Skeletal muscle tissue (tissue), 4 donors: Measurements from ENCODE around the gene DPEP3. TPM values are rescaled to one million over a fixed set of nuclear protein-coding genes. Genes with fewer than 3 reads are reported as not detected.

Source experiments
- H3K27ac ChIP-seq: one replicate; pipeline ENCODE4 v1.7.0; 2013; ENCODE audit warnings: mild to moderate bottlenecking, low read depth, low read length, inconsistent platforms
- H3K27me3 ChIP-seq, 3 donors: one replicate each; pipeline ENCODE4 v1.7.0; 2013; ENCODE audit warnings: low read length in 3 of 3; ENCODE audit not compliant: control insufficient read depth in 3 of 3, insufficient read depth in 3 of 3
- H3K36me3 ChIP-seq, 3 donors: one replicate each; pipeline ENCODE4 v1.7.0; 2013; ENCODE audit warnings: low read length in 3 of 3; ENCODE audit not compliant: control insufficient read depth in 3 of 3, insufficient read depth in 3 of 3
- H3K4me1 ChIP-seq, 3 donors: one replicate each; pipeline ENCODE4 v1.7.0; 2013; ENCODE audit warnings: low read length in 3 of 3, mild to moderate bottlenecking in 3 of 3; ENCODE audit not compliant: control insufficient read depth in 3 of 3, insufficient read depth in 3 of 3
- H3K4me3 ChIP-seq, 3 donors: one replicate each; pipeline ENCODE4 v1.7.0; 2013; ENCODE audit warnings: low read length in 3 of 3
- H3K9ac ChIP-seq, 3 donors: one replicate each; pipeline ENCODE4 v1.7.0; 2013; ENCODE audit warnings: low read length in 3 of 3, mild to moderate bottlenecking in 3 of 3, moderate library complexity in 2 of 3, low read depth in 1 of 3
- H3K9me3 ChIP-seq, 3 donors: one replicate each; pipeline ENCODE4 v1.7.0; 2013; ENCODE audit warnings: low read length in 3 of 3; ENCODE audit not compliant: control insufficient read depth in 3 of 3
- total RNA-seq: library from RNA; depleted of rRNA; stranded (reverse); fragments of >200 nt; gene quantifications from one replicate; pipeline ENCODE4 v1.2.3, GENCODE V29; 2014
- donor health status: Osteomylitis.

Gene DPEP3
- total RNA-seq, 1 donor from 2014 or later: not detected

DNA sequence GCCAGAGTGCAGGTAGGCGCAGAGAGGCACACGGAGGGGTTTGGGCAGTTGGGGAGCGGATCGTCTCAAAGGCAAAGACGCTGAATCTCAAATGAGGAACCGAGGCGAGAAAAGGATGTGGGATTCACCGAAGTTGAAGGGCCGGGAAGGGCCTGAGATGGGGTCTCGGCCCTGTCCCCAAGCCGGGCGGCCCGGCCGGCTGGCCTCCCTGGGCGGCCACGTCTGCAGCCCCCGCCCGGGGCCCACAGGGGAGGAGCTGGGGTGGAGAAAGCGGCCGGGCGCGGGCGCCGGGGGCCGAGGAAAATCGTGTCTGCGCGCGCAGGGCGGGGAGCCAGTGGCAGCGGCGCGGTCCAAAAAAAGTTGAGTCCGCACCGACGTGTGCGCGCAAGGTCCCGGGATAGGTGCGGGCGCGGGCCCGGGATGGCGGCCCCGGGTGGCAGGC is 12.3 kb downstream of the DPEP3 start:
- Histone ChIP-seq H3K4me3 (peak overlapping the region; percentile 88 to 97 (median 92)), H3K9me3 (no peaks in the 10 kb centered on the region), H3K27ac (peak overlapping the region; percentile 93), H3K4me1 (peaks cover 53 to 58% (median 53%) of the 10 kb centered on the region in 3 donors), H3K27me3 (no peaks in the 10 kb centered on the region), H3K36me3 (peaks cover 0 to 4% (median 1%) of the 10 kb centered on the region in 3 donors), H3K9ac (peak overlapping the region; percentile 92 to 98 (median 92))

DNA sequence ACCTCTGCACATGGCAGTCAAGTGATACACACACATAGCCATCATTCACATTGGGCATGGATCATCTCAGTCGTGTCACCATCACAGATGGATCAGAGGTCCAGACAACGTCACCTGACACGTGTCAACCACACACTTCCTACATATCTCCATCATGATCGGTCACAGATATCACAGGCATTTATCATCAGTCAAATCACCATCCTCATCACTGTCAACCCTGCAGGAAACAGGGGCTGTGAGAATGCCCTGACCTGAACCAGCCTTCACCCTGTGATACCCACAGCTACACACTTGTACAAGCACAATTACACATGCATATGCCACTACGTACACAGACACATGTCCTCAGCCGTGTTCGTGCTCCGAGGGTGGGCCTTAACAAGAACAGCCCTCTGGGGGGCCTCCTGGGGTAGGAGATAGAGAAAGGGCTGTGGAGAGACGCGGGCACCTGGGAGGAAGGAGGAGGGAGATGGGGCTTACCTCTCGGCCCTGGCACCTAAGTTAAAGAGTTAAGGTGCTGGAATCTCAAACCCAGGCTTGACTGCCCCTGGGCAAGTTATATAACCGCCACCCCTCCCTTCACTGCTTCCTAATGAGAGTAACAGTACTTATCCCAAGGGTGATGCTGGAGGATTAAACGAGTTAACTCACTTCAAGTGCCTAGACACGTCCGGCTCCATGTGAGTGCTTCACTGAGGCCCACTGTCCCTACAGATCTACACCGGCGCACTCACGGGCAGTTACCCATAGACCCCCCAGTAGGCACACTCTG is 12.9 kb downstream of the DPEP3 start:
- peaks cover 59 to 64% (median 59%) of the 10 kb centered on the region in 3 donors for H3K4me1 ChIP-seq
- no peaks in the 10 kb centered on the region for H3K27me3 ChIP-seq
- H3K27ac ChIP-seq: peak overlapping the region; percentile 93
- H3K9ac ChIP-seq: peak overlapping the region; percentile 92 to 98 (median 92)
- H3K4me3 ChIP-seq: peak overlapping the region; percentile 88 to 97 (median 92)
- no peaks in the 10 kb centered on the region for H3K9me3 ChIP-seq
- peaks cover 6 to 9% (median 6%) of the 10 kb centered on the region in 3 donors for H3K36me3 ChIP-seq

DNA sequence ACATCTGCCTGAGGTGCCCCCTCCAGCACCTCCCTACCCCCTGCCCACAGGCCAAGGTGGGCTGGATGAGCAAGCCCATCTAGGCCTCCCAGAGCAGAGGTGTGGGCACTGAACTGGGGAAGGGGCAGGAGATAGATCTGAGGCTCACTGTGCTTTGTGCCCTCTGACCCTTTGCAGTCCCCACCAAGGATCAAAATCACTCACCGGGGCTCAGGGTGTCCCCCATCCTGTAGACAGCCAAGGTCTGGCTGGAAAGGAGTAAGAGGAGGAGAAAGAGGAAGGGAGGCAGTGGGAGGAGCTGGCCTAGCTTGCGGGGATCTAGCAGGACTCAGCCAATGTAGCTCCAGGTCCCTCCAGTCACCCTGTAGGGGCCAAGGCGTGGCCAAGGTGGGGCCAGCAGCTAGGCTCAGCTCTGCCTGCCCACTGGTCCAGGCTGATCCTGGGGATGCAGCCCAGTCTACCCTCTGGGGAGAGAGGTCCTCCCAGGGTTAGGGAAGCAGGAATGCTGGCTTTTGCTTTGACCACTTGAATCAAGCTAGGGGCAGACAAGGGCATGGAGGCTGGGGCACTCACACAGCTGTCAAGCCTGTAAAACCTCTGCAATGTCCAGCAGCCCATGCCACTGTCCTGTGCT is 13.6 kb downstream of the DPEP3 start:
- H3K27me3 ChIP-seq: no peaks in the 10 kb centered on the region
- peaks cover 66 to 71% (median 66%) of the 10 kb centered on the region in 3 donors for H3K4me1 ChIP-seq
- peak overlapping the region; percentile 93 for H3K27ac ChIP-seq
- H3K9ac ChIP-seq: peak overlapping the region; percentile 92 to 98 (median 92)
- no peaks in the 10 kb centered on the region for H3K9me3 ChIP-seq
- peak overlapping the region; percentile 88 to 97 (median 92) for H3K4me3 ChIP-seq
- peaks cover 13 to 16% (median 13%) of the 10 kb centered on the region in 3 donors for H3K36me3 ChIP-seq

DNA sequence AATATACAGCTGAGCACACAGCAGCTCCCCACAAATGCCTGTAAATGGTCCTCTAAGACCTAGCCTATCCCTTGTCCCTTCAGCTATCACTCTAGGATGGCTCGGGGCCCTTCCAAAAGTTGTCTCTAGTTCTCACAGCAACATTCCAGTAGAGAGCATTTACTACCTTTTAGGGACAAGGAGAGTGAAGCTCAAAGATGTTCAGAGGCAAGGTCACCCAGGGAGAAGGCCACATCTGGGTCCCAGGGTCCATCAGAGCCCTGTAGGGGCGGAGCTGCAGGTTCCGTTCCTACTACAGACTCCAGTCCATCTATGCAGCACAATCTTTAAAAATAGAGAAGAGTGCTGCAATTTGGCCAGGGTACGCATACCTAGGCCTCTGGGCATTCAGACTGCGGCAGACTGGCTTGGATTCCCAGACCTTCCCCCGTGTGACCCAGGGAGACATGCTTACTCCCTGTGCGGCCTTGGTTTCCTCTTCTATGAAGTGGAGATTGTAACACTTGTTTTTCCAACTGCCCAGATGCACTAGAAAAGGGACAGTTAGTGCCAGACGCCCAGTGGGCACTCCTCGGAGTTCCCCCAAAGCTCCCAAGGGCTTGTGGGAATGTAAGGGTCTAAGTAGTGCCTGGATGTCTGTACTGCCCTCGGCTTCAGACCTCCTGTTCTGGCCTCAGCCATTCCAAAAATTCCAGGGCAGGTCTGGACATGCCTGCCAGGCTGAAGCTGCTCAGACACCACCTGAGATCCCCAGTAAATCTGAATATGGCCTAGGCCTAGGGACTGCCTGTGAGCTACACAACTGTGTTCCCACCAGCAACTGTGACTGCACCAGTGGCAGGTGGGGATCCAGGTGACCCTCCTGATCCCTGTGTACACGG is 14.4 kb downstream of the DPEP3 start:
- Histone ChIP-seq H3K9me3 (no peaks in the 10 kb centered on the region), H3K4me3 (peak overlapping the region; percentile 88 to 97 (median 92)), H3K4me1 (peaks cover 73 to 78% (median 74%) of the 10 kb centered on the region in 3 donors), H3K9ac (peak overlapping the region; percentile 92 to 98 (median 92)), H3K27me3 (no peaks in the 10 kb centered on the region), H3K27ac (peak overlapping the region; percentile 93), H3K36me3 (peaks cover 19 to 23% (median 21%) of the 10 kb centered on the region in 3 donors)

DNA sequence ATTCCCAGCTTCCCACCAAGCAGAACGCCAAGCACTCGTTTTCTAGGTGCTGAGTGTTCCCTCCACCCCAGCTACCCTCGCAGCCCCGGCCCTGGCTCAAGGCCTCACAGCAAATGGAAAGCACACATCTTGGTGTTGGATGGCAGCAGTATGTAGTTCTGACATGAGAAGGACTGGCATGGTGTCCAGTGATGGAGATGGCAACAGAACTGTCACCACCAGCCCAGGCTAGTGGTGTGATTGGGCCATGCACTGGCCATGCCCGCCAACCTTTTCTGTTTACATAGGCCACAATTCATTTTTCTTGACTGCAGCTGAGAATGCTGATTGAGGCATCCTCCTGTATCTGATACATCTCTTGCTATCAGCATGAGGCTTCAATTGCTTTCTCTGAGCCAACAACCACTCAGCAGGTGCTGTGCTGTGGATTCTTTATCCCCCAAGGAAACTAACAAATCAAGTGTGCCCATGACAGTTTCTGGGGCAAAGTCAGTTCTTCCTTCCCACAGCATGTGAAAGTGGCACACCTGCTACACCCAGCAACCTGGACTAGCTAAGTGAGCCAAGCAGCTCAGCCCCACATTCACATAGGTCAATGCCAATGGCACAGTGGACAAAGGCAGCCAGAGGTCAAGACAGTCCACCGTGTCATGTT is 15.7 kb downstream of the DPEP3 start:
- Histone ChIP-seq H3K27ac (peak overlapping the region; percentile 93), H3K9me3 (no peaks in the 10 kb centered on the region), H3K9ac (peak overlapping the region; percentile 14 to 98 (median 63)), H3K27me3 (no peaks in the 10 kb centered on the region), H3K36me3 (peaks cover 27 to 35% (median 33%) of the 10 kb centered on the region in 3 donors), H3K4me3 (peak overlapping the region in 1 of 3 donors; percentile 58), H3K4me1 (peaks cover 86 to 91% (median 87%) of the 10 kb centered on the region in 3 donors)

DNA sequence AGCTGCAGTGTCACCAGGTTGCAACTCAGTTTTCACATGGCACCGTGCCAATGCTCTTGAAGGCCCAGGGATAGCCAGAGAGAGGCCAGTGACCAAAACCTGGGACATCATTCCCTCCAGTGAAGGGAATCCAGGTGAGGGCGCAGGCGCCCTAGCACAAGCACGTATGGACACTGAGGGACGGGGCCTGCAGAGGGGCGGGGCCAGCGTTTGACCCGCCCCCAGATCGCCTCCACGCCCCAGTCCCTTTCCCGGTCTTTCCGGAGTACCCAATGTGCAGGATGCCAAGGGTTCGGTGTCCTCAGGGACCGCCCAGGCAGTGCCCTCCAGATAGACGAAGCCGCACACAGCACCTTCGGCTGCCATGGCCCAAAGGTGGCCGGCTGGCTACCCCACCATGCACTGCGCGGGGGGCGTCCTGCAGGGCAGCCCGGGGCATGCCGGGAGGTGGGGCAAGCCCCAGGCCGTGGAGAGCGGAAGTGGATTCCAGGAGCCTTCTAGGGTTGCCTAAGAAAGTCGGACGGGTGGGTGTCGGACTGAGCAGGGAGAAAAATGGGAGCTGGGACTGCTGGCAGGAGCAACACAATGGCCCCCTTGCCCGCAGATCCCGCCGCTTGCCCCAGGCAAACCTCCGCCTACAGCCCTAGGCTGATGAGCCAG is 16.5 kb downstream of the DPEP3 start:
- peaks cover 27 to 39% (median 38%) of the 10 kb centered on the region in 3 donors for H3K36me3 ChIP-seq

DNA sequence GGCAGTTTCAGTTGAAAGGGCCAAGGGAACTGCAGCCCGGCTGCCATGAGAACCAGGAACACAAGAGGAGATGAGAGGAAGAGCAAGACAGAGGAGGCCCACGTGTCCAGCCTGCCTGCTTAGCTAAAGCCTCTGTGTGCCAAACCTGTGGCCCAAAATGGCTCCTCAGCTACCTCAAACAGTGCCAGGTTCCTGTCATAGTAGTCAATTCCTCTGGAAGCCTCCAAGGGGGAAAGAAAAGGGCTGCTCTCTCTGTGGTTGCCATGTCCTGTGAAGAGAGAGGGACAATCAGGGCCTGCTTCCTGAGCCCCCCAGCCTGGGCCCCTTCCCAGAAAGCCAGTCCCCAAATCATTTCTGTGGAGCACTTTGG is 17.0 kb downstream of the DPEP3 start:
- Histone ChIP-seq H3K4me3 (peak overlapping the region in 2 of 3 donors; percentile 28 to 41), H3K27me3 (no peaks in the 10 kb centered on the region), H3K4me1 (peaks cover 95 to 97% (median 95%) of the 10 kb centered on the region in 3 donors), H3K36me3 (peaks cover 32 to 44% (median 42%) of the 10 kb centered on the region in 3 donors), H3K27ac (peak overlapping the region; percentile 93), H3K9me3 (no peaks in the 10 kb centered on the region), H3K9ac (peak overlapping the region; percentile 2 to 98 (median 28))

More for the DNA sequence above, 16.5 kb downstream of the DPEP3 start:
- Histone ChIP-seq H3K4me3 (peak overlapping the region; percentile 28 to 58 (median 31)), H3K9ac (peak overlapping the region in 2 of 3 donors; percentile 2 to 98), H3K27ac (peak overlapping the region; percentile 93), H3K27me3 (no peaks in the 10 kb centered on the region), H3K4me1 (peaks cover 91 to 95% (median 92%) of the 10 kb centered on the region in 3 donors), H3K9me3 (no peaks in the 10 kb centered on the region)

DNA sequence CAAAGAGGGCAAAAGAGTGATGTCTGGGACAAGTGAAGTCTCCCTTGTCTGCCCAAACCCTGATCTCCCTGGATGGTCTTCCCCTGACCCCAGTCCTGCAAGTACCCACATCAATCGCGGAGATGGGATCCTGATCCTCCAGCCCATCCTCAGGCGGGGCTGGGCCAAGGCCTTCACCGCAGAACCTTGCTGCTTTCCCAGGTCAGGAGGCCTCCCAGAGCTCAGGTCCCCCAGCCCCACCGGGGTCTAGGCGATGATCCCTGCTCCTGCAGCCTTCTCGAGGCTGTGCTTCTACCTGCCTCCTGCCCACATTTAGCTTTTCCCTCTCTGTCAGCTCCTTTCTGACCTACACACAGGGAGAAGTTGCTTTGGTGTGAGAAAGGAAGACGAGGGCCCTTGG is 18.2 kb downstream of the DPEP3 start:
- no peak overlapping the region for H3K4me3 ChIP-seq
- no peaks in the 10 kb centered on the region for H3K27me3 ChIP-seq
- peak overlapping the region in 1 of 3 donors; percentile 60 for H3K9ac ChIP-seq
- peaks cover 32 to 51% (median 50%) of the 10 kb centered on the region in 3 donors for H3K36me3 ChIP-seq
- peak overlapping the region; percentile 16 for H3K27ac ChIP-seq
- H3K9me3 ChIP-seq: no peaks in the 10 kb centered on the region
- H3K4me1 ChIP-seq: peaks cover 89 to 90% (median 89%) of the 10 kb centered on the region in 3 donors
